Brain microvascular endothelial cell (primary cell): ENCODE data around the gene ARMC6.

Source experiments
- DNase-seq: peaks from one replicate; pipeline ENCODE4 v3.0.0-alpha.2; 2020
- H3K27ac ChIP-seq: fragments of 250-450 bp; sonication (Bioruptor Pico); 2 replicates; pipeline ENCODE4 v1.5.1; 2020; ENCODE audit warnings: mild to moderate bottlenecking, moderate library complexity
- H3K27me3 ChIP-seq: fragments of 250-450 bp; sonication (Bioruptor Pico); replicated peaks from 2 replicates; pipeline ENCODE4 v1.5.1; 2020; ENCODE audit warnings: mild to moderate bottlenecking
- H3K36me3 ChIP-seq: fragments of 250-450 bp; sonication (Bioruptor Pico); replicated peaks from 2 replicates; pipeline ENCODE4 v1.5.1; 2020; ENCODE audit warnings: mild to moderate bottlenecking
- H3K4me3 ChIP-seq: 2 replicates; pipeline ENCODE4 v1.5.1; 2011; ENCODE audit warnings: low read depth, mild to moderate bottlenecking, control low read depth, low read length, moderate library complexity
- CTCF ChIP-seq: IDR thresholded peaks from 2 replicates; pipeline ENCODE4 v1.5.1; 2011; ENCODE audit warnings: low read depth, mild to moderate bottlenecking, moderate library complexity, low read length, control low read depth, inconsistent platforms; ENCODE audit errors: missing control alignments
- in situ Hi-C: cut with HindIII; loops from 2 replicates; pipeline ENCODE4 v1.10.0; 2017; ENCODE audit warnings: low sequenced_read_pairs, low pct_ligation_motif_present

ARMC6 gene

GRCh38 chr19:19052921-19053320 lies 19.5 kb downstream of the ARMC6 start:
- Histone ChIP-seq H3K27me3 (no peaks in the 10 kb centered on the region), H3K27ac (no peak overlapping the region), H3K4me3 (no peak overlapping the region), H3K36me3 (peaks cover 57% of the 10 kb centered on the region)
- DNase-seq: no peak
- in situ Hi-C loops: no loop called here
- TF ChIP-seq CTCF: no peak

GRCh38 chr19:19053508-19054314 lies 20.3 kb downstream of the ARMC6 start:
- Histone ChIP-seq H3K27me3 (no peaks in the 10 kb centered on the region), H3K36me3 (peaks cover 61% of the 10 kb centered on the region), H3K27ac (no peak overlapping the region), H3K4me3 (no peak overlapping the region)
- in situ Hi-C loops: no loop called here
- peak; percentile 6 for DNase-seq
- TF ChIP-seq CTCF: peak; percentile 79

GRCh38 chr19:19054315-19054938 lies 21.0 kb downstream of the ARMC6 start:
- no peak for TF ChIP-seq CTCF
- no peak overlapping the region for H3K4me3 ChIP-seq
- no peak for DNase-seq
- in situ Hi-C loops: no loop called here
- H3K27ac ChIP-seq: no peak overlapping the region
- H3K27me3 ChIP-seq: no peaks in the 10 kb centered on the region
- peaks cover 63% of the 10 kb centered on the region for H3K36me3 ChIP-seq

- DNase-seq: no peak
- no peak overlapping the region for H3K4me3 ChIP-seq
- H3K36me3 ChIP-seq: peaks cover 69% of the 10 kb centered on the region
- no peak for TF ChIP-seq CTCF
- no peak overlapping the region for H3K27ac ChIP-seq
- H3K27me3 ChIP-seq: no peaks in the 10 kb centered on the region
- in situ Hi-C loops: no loop called here
Observed at GRCh38 chr19:19054939-19055440, 21.6 kb downstream of the ARMC6 start.

GRCh38 chr19:19055701-19056100 lies 22.3 kb downstream of the ARMC6 start:
- Histone ChIP-seq H3K27ac (no peak overlapping the region), H3K4me3 (no peak overlapping the region), H3K27me3 (no peaks in the 10 kb centered on the region), H3K36me3 (peaks cover 66% of the 10 kb centered on the region)
- TF ChIP-seq CTCF: no peak
- DNase-seq: no peak
- in situ Hi-C loops: no loop called here
